GM21529 (cell line): ENCODE results near the gene LAMA5.

ENCODE experiments used
- ATAC-seq: cut with Tn5 transposase; IDR thresholded peaks from one replicate; pipeline ENCODE4 v1.9.1; 2021; ENCODE audit not compliant: unreplicated experiment

Gene LAMA5

GRCh38 chr20:62405108-62405980 lies 38.2 kb upstream of the LAMA5 start:
- no peak for ATAC-seq

- no peak for ATAC-seq
These were observed 37.6 kb upstream of the LAMA5 start for GRCh38 chr20:62404761-62405107.

- no peak for ATAC-seq
These were observed 37.1 kb upstream of the LAMA5 start for GRCh38 chr20:62404112-62404665.

- ATAC-seq = no peak
These were observed 36.2 kb upstream of the LAMA5 start for GRCh38 chr20:62403331-62403730.

- no peak for ATAC-seq
These were observed 35.5 kb upstream of the LAMA5 start for GRCh38 chr20:62402456-62403150.

- ATAC-seq = no peak
These were observed 34.2 kb upstream of the LAMA5 start for GRCh38 chr20:62401331-62401779.

- ATAC-seq = no peak
These were observed 33.4 kb upstream of the LAMA5 start for GRCh38 chr20:62400541-62400940.

- no peak for ATAC-seq
These were observed 32.9 kb upstream of the LAMA5 start for GRCh38 chr20:62400021-62400420.

- ATAC-seq = no peak
These were observed 31.2 kb upstream of the LAMA5 start for GRCh38 chr20:62398120-62398821.

- ATAC-seq = no peak
These were observed 29.5 kb upstream of the LAMA5 start for GRCh38 chr20:62396367-62397239.

GRCh38 chr20:62395311-62396242 lies 28.5 kb upstream of the LAMA5 start:
- ATAC-seq = no peak

- no peak for ATAC-seq
These were observed 27.4 kb upstream of the LAMA5 start for GRCh38 chr20:62394248-62395245.

- no peak for ATAC-seq
These were observed 26.7 kb upstream of the LAMA5 start for GRCh38 chr20:62393830-62394229.

GRCh38 chr20:62393335-62393665 lies 26.2 kb upstream of the LAMA5 start:
- no peak for ATAC-seq

GRCh38 chr20:62392621-62393334 lies 25.7 kb upstream of the LAMA5 start:
- no peak for ATAC-seq

GRCh38 chr20:62392077-62392418 lies 24.9 kb upstream of the LAMA5 start:
- no peak for ATAC-seq

GRCh38 chr20:62391165-62392076 lies 24.3 kb upstream of the LAMA5 start:
- no peak for ATAC-seq
